ENCODE results near the gene PPP1R3G. TPM values are rescaled to one million over a fixed set of nuclear protein-coding genes. Genes with fewer than 3 reads are reported as not detected.

The PPP1R3G gene
- total RNA-seq, 1 experiment from 2014 or later = 0.15 TPM

GRCh38 chr6:5051394-5051793 is 33.7 kb upstream of the PPP1R3G start:
- TF ChIP-seq CDX4 (CRISPR knock-in tag; IDR thresholded peaks at IDR 0.05; ENCODE audit: borderline replicate concordance) (no peak), ZNF317 (CRISPR knock-in tag; IDR thresholded peaks at IDR 0.05; ENCODE audit: borderline replicate concordance, low read depth) (no peak), ELF4 (CRISPR knock-in tag; IDR thresholded peaks at IDR 0.05; ENCODE audit: low read depth) (no peak), ZBTB21 (CRISPR knock-in tag; IDR thresholded peaks at IDR 0.05; ENCODE audit: borderline replicate concordance) (no peak), SOX15 (CRISPR knock-in tag; IDR thresholded peaks at IDR 0.05) (no peak), CREB1 (CRISPR knock-in tag; IDR thresholded peaks at IDR 0.05) (no peak), ZMAT4 (CRISPR knock-in tag; IDR thresholded peaks at IDR 0.05) (no peak), STAT6 (CRISPR knock-in tag; conservative IDR thresholded peaks at IDR 0.05; ENCODE audit: low read depth) (no peak), AFF4 (CRISPR knock-in tag; IDR thresholded peaks at IDR 0.05; ENCODE audit: borderline replicate concordance) (no peak), ZNF121 (CRISPR knock-in tag; IDR thresholded peaks at IDR 0.05) (no peak), FOXJ3 (CRISPR knock-in tag; IDR thresholded peaks at IDR 0.05; ENCODE audit: borderline replicate concordance) (no peak), ATF1 (CRISPR knock-in tag; IDR thresholded peaks at IDR 0.05) (no peak)
- POLR2A ChIA-PET = no interaction called here
- Mint-ChIP-seq H3K4me1 (peaks cover 9% of the 10 kb centered on the region), H3K9me3 (peaks cover 44% of the 10 kb centered on the region), H3K36me3 (peaks cover 20% of the 10 kb centered on the region), H3K27me3 (ENCODE audit: low read depth) (peaks cover 4% of the 10 kb centered on the region), H3K27ac (no peak overlapping the region), H3K4me3 (no peak overlapping the region)
- DNase-seq (ENCODE audit: low spot score) (no peak), ATAC-seq (no peak)
- CTCF ChIA-PET = no interaction called here

- Mint-ChIP-seq H3K4me3 (no peak overlapping the region), H3K9me3 (peaks cover 44% of the 10 kb centered on the region), H3K36me3 (peaks cover 20% of the 10 kb centered on the region), H3K27me3 (ENCODE audit: low read depth) (peaks cover 4% of the 10 kb centered on the region), H3K4me1 (peaks cover 9% of the 10 kb centered on the region), H3K27ac (no peak overlapping the region)
- ATAC-seq = no peak
- DNase-seq (ENCODE audit: low spot score) = no peak
- CTCF ChIA-PET = interaction anchor here (0.8 kb wide), 1 partner anchor 22 kb away, joined by 3 read pairs; no protein-coding TSS in a partner anchor
- POLR2A ChIA-PET = no interaction called here
- TF ChIP-seq CBFB (CRISPR knock-in tag; IDR thresholded peaks at IDR 0.05; ENCODE audit: low read depth) (no peak), JUN (CRISPR knock-in tag; IDR thresholded peaks at IDR 0.05) (no peak), NFATC4 (CRISPR knock-in tag; IDR thresholded peaks at IDR 0.05) (no peak), AFF4 (CRISPR knock-in tag; IDR thresholded peaks at IDR 0.05; ENCODE audit: borderline replicate concordance) (no peak), IRF1 (CRISPR knock-in tag; IDR thresholded peaks at IDR 0.05) (no peak), OVOL2 (CRISPR knock-in tag; IDR thresholded peaks at IDR 0.05; ENCODE audit: borderline replicate concordance) (no peak), SMAD4 (CRISPR knock-in tag; IDR thresholded peaks at IDR 0.05) (no peak), IRF2 (CRISPR knock-in tag; IDR thresholded peaks at IDR 0.05; ENCODE audit: borderline replicate concordance, low read depth) (no peak), GRHL2 (CRISPR knock-in tag; IDR thresholded peaks at IDR 0.05; ENCODE audit: insufficient replicate concordance, severe bottlenecking) (no peak), RELA (CRISPR knock-in tag; IDR thresholded peaks at IDR 0.05; ENCODE audit: borderline replicate concordance) (no peak), ETV6 (CRISPR knock-in tag; IDR thresholded peaks at IDR 0.05) (no peak), FOXP1 (CRISPR knock-in tag; IDR thresholded peaks at IDR 0.05; ENCODE audit: borderline replicate concordance) (no peak), NR2C2 (CRISPR knock-in tag; IDR thresholded peaks at IDR 0.05) (no peak)
Measured at GRCh38 chr6:5053038-5053437, 32.1 kb upstream of the PPP1R3G start.
